Measurements from ENCODE around the gene MOB4. TPM values are rescaled to one million over a fixed set of nuclear protein-coding genes. Genes with fewer than 3 reads are reported as not detected.

The MOB4 gene
- polyA plus RNA-seq, 1 of the 3 experiments (the other 2 are of a cell fraction), result 22.0 TPM

DNA sequence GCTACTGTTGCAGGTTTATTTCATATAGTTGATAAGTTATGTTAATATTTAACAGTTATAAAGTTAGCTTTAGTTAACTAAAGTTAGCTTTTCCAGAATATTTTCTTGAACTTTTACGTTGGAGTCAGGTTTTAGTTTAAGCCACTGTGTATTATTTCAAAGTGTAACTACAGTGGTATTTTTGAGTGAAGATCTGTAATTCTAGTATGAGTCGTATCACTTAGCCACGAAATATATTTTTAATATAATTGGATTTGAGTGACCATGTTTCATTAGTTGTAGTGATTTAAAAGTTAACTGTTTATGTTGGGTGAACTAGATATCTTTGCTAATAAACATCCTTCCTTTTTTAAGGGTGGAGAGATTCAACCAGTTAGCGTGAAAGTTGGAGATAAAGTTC, 13.2 kb upstream of the MOB4 start:
- POLR2A ChIA-PET, result interaction anchor here (0.6 to 0.8 kb wide), 2 partner anchors 13 to 14 kb away, joined by 3 read pairs; no protein-coding TSS in a partner anchor
- H3F3A ChIP-seq (replicated peaks; ENCODE audit: insufficient read depth), result peaks cover 16% of the 10 kb centered on the region
- no peak overlapping the region for H2AFZ ChIP-seq (ENCODE audit: low read depth)
- H3K36me3 ChIP-seq (replicated peaks in 1 of 2; ENCODE audit: control insufficient read depth in 1 of 2, insufficient read depth in 2 of 2, low read length in 1 of 2), result peaks cover 36 to 40% of the 10 kb centered on the region in 2 experiments
- WGBS (ENCODE audit: low lambda C conversion rate), result 65% methylated on average over 4 of the region's 4 CpGs
- H3K4me3 ChIP-seq (ENCODE audit: low read depth in 2 of 2, low read length in 1 of 2), result no peak overlapping the region
- H3K4me2 ChIP-seq, result peak overlapping the region; percentile 90; the same call in 1 of the 2 replicates
- peaks cover 63% of the 10 kb centered on the region for H3K79me2 ChIP-seq (ENCODE audit: insufficient read depth)
- H3K27me3 ChIP-seq (ENCODE audit: insufficient read depth), result no peaks in the 10 kb centered on the region
- no peaks in the 10 kb centered on the region for H3K9me2 ChIP-seq
- H4K20me1 ChIP-seq (ENCODE audit: insufficient read depth), result peaks cover 14% of the 10 kb centered on the region
- DNase-seq, result no peak
- H3K9ac ChIP-seq, result no peak overlapping the region
- CTCF ChIA-PET, result interaction anchor here (0.9 to 1.2 kb wide), 2 partner anchors 11 to 205 kb away, joined by 3 read pairs; no protein-coding TSS in a partner anchor
- H3K27ac ChIP-seq (ENCODE audit: low read depth in 2 of 2, low read length in 1 of 2), result no peak overlapping the region
- no peak for TF ChIP-seq RAD21 (IDR thresholded peaks at IDR 0.05; ENCODE audit: low read length)
- TF ChIP-seq FOXJ3 (CRISPR knock-in tag; IDR thresholded peaks at IDR 0.05), result no peak
- TF ChIP-seq, protein P1, sequence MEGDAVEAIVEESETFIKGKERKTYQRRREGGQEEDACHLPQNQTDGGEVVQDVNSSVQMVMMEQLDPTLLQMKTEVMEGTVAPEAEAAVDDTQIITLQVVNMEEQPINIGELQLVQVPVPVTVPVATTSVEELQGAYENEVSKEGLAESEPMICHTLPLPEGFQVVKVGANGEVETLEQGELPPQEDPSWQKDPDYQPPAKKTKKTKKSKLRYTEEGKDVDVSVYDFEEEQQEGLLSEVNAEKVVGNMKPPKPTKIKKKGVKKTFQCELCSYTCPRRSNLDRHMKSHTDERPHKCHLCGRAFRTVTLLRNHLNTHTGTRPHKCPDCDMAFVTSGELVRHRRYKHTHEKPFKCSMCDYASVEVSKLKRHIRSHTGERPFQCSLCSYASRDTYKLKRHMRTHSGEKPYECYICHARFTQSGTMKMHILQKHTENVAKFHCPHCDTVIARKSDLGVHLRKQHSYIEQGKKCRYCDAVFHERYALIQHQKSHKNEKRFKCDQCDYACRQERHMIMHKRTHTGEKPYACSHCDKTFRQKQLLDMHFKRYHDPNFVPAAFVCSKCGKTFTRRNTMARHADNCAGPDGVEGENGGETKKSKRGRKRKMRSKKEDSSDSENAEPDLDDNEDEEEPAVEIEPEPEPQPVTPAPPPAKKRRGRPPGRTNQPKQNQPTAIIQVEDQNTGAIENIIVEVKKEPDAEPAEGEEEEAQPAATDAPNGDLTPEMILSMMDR (IDR thresholded peaks at IDR 0.05), result no peak
- TF ChIP-seq ELF1 (IDR thresholded peaks at IDR 0.05), result no peak
- TF ChIP-seq, protein P2, sequence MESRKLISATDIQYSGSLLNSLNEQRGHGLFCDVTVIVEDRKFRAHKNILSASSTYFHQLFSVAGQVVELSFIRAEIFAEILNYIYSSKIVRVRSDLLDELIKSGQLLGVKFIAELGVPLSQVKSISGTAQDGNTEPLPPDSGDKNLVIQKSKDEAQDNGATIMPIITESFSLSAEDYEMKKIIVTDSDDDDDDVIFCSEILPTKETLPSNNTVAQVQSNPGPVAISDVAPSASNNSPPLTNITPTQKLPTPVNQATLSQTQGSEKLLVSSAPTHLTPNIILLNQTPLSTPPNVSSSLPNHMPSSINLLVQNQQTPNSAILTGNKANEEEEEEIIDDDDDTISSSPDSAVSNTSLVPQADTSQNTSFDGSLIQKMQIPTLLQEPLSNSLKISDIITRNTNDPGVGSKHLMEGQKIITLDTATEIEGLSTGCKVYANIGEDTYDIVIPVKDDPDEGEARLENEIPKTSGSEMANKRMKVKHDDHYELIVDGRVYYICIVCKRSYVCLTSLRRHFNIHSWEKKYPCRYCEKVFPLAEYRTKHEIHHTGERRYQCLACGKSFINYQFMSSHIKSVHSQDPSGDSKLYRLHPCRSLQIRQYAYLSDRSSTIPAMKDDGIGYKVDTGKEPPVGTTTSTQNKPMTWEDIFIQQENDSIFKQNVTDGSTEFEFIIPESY (IDR thresholded peaks at IDR 0.05; ENCODE audit: borderline replicate concordance, low read depth), result no peak
- no peak for TF ChIP-seq RFX5 (IDR thresholded peaks at IDR 0.05; ENCODE audit: low read length)
- no peak for TF ChIP-seq TAF1 (IDR thresholded peaks at IDR 0.05; ENCODE audit: borderline replicate concordance, low read depth, low read length)
- TF ChIP-seq POLR2AphosphoS5 (IDR thresholded peaks at IDR 0.05; ENCODE audit: low read depth, low read length), result no peak
- TF ChIP-seq FOSL2 (IDR thresholded peaks at IDR 0.05; ENCODE audit: borderline replicate concordance, low read depth), result no peak
- no peak for TF ChIP-seq RXRA (IDR thresholded peaks at IDR 0.05; ENCODE audit: borderline replicate concordance, low read depth)
- peaks cover 13 to 15% of the 10 kb centered on the region in 2 experiments; a peak in 3 of 4 replicates for H3K4me1 ChIP-seq (ENCODE audit: control insufficient read depth in 1 of 2, insufficient read depth in 2 of 2, low read depth in 1 of 2, low read length in 1 of 2)
- H3K9me3 ChIP-seq, result no peaks in the 10 kb centered on the region

DNA sequence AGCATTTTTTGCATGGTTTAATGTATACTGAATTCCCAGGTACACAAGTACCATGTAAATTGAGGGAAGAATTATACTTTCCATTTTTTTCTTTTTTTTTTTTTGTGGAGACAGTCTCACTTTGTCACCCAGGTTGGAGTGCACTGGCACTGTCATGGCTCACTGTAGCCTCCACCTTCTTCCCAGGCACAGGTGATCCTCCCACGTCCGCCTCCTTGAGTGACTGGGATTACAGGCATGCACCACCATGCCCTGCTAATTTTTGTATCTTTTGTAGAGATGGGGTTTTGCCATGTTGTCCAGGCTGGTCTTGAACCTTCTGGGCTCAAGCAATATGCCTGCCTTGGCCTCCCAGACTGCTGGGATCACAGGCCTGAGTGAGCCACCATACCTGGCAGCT, 11.9 kb upstream of the MOB4 start:
- DNase-seq, result no peak
- WGBS (ENCODE audit: low lambda C conversion rate), result 100% methylated on average over 2 of the region's 2 CpGs
- ChIA-PET CTCF (interaction anchor here (2.3 kb wide), 1 partner anchor 11 kb away, joined by 6 read pairs; no protein-coding TSS in a partner anchor), POLR2A (no interaction called here)
- Histone ChIP-seq H3K9me2 (no peaks in the 10 kb centered on the region), H3K36me3 (replicated peaks in 1 of 2; ENCODE audit: control insufficient read depth in 1 of 2, insufficient read depth in 2 of 2, low read length in 1 of 2) (peaks cover 34 to 40% of the 10 kb centered on the region in 2 experiments), H3K27ac (ENCODE audit: low read depth in 2 of 2, low read length in 1 of 2) (no peak overlapping the region), H4K20me1 (ENCODE audit: insufficient read depth) (0 out of 2 replicates have a peak, but pooled peaks cover under 1% of the 10 kb centered on the region), H3K79me2 (ENCODE audit: insufficient read depth) (peaks cover 50% of the 10 kb centered on the region), H3K9me3 (no peaks in the 10 kb centered on the region), H2AFZ (ENCODE audit: low read depth) (no peak overlapping the region), H3K4me2 (no peak overlapping the region), H3K4me3 (ENCODE audit: low read depth in 2 of 2, low read length in 1 of 2) (no peak overlapping the region), H3K9ac (no peak overlapping the region), H3F3A (replicated peaks; ENCODE audit: insufficient read depth) (peaks cover 16% of the 10 kb centered on the region), H3K27me3 (ENCODE audit: insufficient read depth) (no peaks in the 10 kb centered on the region), H3K4me1 (ENCODE audit: control insufficient read depth in 1 of 2, insufficient read depth in 2 of 2, low read depth in 1 of 2, low read length in 1 of 2) (peaks cover 8 to 15% of the 10 kb centered on the region in 2 experiments; a peak in 3 of 4 replicates)
- no peak for TF ChIP-seq NFIC (IDR thresholded peaks at IDR 0.05; ENCODE audit: borderline replicate concordance)
- TF ChIP-seq FOXM1 (IDR thresholded peaks at IDR 0.05; ENCODE audit: low read depth), result no peak
- TF ChIP-seq NRF1 (IDR thresholded peaks at IDR 0.05; ENCODE audit: low read depth, low read length), result no peak
- TF ChIP-seq RFX5 (IDR thresholded peaks at IDR 0.05; ENCODE audit: low read length), result no peak
- no peak for TF ChIP-seq TAF1 (IDR thresholded peaks at IDR 0.05; ENCODE audit: borderline replicate concordance, low read depth, low read length)
- TF ChIP-seq EZH2phosphoT487 (IDR thresholded peaks at IDR 0.05; ENCODE audit: borderline replicate concordance, low read depth), result no peak
- TF ChIP-seq, protein P3, sequence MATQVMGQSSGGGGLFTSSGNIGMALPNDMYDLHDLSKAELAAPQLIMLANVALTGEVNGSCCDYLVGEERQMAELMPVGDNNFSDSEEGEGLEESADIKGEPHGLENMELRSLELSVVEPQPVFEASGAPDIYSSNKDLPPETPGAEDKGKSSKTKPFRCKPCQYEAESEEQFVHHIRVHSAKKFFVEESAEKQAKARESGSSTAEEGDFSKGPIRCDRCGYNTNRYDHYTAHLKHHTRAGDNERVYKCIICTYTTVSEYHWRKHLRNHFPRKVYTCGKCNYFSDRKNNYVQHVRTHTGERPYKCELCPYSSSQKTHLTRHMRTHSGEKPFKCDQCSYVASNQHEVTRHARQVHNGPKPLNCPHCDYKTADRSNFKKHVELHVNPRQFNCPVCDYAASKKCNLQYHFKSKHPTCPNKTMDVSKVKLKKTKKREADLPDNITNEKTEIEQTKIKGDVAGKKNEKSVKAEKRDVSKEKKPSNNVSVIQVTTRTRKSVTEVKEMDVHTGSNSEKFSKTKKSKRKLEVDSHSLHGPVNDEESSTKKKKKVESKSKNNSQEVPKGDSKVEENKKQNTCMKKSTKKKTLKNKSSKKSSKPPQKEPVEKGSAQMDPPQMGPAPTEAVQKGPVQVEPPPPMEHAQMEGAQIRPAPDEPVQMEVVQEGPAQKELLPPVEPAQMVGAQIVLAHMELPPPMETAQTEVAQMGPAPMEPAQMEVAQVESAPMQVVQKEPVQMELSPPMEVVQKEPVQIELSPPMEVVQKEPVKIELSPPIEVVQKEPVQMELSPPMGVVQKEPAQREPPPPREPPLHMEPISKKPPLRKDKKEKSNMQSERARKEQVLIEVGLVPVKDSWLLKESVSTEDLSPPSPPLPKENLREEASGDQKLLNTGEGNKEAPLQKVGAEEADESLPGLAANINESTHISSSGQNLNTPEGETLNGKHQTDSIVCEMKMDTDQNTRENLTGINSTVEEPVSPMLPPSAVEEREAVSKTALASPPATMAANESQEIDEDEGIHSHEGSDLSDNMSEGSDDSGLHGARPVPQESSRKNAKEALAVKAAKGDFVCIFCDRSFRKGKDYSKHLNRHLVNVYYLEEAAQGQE (IDR thresholded peaks at IDR 0.05; ENCODE audit: low read depth, low read length), result no peak
- TF ChIP-seq, protein P4, sequence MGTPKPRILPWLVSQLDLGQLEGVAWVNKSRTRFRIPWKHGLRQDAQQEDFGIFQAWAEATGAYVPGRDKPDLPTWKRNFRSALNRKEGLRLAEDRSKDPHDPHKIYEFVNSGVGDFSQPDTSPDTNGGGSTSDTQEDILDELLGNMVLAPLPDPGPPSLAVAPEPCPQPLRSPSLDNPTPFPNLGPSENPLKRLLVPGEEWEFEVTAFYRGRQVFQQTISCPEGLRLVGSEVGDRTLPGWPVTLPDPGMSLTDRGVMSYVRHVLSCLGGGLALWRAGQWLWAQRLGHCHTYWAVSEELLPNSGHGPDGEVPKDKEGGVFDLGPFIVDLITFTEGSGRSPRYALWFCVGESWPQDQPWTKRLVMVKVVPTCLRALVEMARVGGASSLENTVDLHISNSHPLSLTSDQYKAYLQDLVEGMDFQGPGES (IDR thresholded peaks at IDR 0.05; ENCODE audit: low read depth, low read length), result no peak
- no peak for TF ChIP-seq GATA2 (CRISPR knock-in tag; IDR thresholded peaks at IDR 0.05)
